Ecto neural progenitor cell (in vitro differentiated cells): ENCODE data around the gene KRT82.

Experiments used
- DNase-seq: peaks from one replicate; pipeline ENCODE4 v3.0.0-alpha.2; 2018; ENCODE audit warnings: low spot score

The KRT82 gene

GRCh38 chr12:52405922-52406385, at the start of gene KRT82:
Gene KRT82, minus strand, starts transcription at chr12:52406335. Its CDS starts 58 bp downstream, at chr12:52406277.
- no peak for DNase-seq

DNA sequence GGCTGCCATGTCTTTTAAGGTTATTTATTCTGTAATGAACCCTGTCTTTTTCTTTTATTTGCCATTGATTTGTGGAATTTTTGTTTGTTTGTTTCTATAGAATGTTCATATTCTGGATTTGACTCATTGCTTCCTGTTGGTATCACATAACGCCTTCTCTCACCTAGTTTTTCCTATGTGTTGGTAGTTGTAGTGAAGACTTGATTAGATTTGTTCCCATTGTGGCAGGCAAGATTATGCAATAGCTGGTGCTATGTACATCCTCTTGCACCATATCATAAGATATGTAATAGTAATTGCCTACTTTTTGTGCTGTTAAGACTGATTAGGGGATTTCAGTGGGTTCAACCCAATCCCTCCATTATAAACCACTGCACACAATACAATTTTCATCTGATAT, 49.7 kb upstream of the KRT82 start:
- DNase-seq, result no peak

DNA sequence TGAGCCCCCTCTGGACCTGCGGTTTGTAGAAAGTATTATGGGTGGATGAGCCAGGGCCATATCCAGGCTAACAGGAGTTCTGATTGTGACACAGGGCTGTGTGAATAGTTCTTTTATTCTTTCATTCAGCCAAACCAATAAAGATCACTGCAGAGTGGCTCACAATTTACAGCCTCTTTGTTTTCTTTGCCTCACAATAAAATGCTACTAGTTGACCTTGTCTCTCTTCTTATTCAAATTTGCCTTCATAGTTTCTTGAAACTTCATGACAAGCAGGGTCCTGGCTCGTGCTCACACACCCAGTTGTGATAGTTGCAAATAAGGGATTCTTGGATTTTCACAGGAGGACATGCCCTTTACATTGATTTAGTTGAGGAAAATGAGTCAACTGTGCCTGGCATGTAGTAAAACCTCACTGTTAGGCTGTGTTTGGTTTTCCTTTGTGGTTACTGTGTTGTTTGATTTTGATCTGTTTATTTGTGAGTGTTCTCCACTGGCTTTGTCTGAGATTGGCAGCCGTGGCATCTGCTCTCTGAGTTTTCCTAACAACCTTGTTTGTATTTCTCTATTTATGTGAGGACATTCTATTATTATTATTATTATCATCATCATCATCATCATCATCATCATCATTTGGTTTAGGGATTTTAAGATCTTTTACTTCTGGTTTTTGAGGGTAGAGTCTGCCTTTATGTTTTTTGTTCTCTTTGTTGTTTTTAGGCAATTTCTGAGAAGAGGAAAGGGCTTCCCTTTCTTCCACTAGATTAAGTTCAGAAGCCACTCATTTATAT, 48.5 kb upstream of the KRT82 start:
- no peak for DNase-seq

GRCh38 chr12:52452101-52452500, 46.0 kb upstream of the KRT82 start, which contains the start of gene KRT6B:
Gene KRT6B, minus strand, starts transcription at chr12:52452146. Its CDS starts 68 bp downstream, at chr12:52452078.
- peak; percentile 19 for DNase-seq

GRCh38 chr12:52448228-52448627, 42.1 kb upstream of the KRT82 start:
- DNase-seq, result no peak

DNA sequence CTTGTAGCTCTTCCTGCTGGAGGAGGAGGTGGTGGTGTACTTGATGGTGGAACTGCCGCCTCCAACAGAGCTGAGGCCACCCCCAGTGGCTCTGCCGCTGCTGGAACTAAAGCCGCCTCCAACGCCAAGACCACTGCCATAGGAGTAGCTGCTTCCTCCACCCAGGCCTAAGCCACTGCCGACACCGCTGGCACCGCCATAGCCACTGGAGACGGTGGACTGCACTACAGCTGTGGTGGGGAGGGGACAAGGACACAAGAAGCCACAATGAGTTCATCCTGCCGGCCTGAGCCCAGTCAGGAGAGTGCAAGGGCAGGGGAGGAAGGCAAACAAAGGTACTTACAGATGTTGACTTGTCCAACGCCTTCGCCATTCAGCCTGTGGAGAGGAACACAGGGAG, 41.1 kb upstream of the KRT82 start:
- DNase-seq, result peak; percentile 28

DNA sequence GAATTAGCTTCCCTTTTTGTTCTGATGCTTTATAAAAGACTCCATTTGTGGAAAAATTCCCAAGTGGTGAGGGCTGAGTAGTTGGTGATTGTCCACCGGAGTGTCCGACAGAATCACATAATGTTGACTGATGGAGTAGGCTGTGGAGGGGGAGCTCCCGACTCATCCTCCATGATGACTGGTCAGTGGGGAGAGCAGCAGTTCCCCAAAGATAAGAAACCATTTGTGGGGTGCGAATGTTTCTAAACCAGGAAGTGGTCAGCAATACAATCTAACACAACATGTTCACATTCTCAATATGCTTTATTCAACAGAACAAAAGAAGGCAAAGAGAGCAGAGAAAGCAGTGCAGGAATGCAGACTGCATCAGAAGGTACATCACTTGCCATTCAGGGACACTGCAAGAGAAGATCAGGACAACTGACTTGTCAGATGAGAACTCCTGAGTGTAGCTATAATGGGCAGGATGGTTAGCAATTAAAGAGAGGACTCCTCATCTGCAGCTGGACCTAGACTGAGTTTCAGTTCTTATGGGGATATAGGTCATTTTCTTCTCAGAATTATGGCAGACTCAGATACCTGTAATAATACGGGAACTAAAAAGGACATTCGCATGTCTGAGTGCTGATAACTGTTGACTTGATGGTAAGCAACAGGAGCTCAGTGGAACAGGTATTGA, 40.4 kb upstream of the KRT82 start:
- no peak for DNase-seq

DNA sequence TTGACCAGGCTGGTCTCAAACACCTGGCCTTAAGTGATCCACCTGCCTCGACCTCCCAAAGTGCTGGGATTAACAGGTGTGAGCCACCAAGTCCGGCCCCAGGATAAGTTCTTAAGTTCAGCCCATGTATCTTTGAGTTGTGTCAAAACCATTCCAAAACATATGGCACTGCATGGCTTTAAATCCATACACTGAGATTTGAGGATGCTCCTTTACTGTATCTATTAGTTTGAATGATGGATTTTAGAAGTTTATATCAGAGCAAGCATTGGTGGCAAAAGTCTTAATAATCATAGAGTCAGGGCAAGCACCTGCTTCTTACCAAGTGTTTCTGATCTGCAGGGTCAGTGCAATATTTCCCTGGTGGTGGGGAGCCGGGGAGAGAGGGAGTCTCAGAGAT, 39.7 kb upstream of the KRT82 start:
- DNase-seq, result no peak

GRCh38 chr12:52444647-52445595, 38.8 kb upstream of the KRT82 start:
- no peak for DNase-seq

DNA sequence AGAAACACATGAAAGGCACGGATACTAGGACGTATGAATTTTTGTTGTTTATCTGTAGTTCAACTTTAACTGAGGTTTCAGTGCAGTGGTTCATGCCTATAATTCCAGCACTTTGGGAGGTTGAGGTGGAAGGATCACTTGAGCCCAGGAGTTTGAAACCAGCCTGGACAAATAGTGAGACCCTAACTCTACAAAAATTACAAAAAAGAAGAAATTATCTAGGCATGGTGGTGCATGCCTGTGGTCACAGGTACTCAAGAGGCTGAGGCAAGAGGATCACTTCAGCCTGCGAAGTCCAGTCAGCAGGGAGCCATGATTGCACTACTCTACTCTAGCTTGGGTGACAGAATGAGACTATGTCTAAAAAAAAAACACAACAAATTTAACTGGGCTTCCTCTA, 37.8 kb upstream of the KRT82 start:
- no peak for DNase-seq

DNA sequence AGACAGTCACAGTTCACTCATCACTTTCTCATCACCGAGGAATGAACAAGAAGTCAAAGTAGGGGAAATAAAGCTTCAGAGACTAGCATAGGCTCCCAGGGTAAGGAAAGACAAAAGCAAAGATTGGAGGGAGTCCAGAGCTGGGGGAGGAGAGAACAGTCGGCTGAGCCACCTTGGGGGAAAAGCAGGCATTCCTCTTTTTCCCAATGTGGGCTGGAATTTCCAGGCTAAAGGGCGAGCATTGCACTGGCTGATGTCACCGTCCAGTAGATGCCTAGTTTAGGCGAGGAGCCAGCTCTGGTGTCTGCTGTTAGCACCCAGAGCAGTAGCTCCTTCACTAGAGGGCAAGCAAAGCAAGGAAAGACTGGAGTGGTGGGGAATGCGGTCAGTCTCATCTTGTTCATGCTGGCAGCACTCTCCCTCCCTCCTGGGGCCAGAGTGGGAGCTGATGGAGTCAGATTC, 36.5 kb upstream of the KRT82 start:
- DNase-seq, result peak; percentile 74

DNA sequence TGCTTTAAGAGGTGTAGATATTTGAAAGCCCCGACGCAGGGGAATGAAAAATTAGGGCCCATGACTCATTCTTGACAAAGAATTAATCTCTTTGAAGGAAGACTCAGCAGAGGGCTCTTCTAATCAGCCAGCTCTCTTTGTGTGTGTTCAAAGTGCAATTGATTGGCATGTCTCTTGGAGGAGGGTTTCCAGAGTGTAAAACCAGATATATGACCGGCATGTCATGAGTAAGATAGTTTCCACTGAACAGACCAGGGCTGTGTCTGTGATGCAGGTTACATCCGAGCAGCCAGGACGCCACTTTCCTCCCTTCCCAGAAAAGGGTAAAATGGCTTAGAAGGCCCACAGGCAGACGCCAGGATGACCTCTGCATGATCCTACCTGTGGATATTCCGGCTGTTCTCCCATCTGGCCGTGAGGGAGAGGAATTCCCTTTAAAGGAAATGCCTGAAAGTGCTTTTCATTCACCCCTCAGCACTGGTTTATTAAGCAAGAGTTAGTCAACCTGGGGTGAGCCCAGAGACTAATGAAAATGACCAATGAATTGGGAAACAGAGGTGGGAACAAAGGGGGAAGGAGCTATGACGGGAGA, 35.3 kb upstream of the KRT82 start:
- no peak for DNase-seq

- no peak for DNase-seq
These were observed 34.7 kb upstream of the KRT82 start for GRCh38 chr12:52440821-52441319.

- DNase-seq, result no peak
These were observed 33.7 kb upstream of the KRT82 start for GRCh38 chr12:52439845-52440244.

DNA sequence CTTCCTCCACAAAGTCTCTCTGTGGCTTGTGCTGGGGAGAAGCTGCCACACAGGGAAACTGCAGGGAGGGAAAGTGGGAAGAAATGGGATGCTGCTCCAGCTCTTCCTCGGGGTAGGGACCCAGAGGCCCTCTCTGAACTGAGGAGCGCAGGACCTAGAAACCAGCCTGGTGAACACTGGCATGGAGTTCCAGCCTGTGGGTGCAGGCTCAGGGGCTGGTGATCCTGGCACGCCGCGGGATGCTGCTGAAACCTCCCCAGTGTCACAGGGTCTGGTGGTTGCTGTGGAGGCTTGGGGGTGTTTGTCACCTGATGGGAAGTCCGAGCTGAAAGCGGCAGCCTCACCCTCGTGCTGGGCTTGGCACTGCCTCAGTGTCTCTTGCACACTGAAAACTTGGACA, 33.3 kb upstream of the KRT82 start:
- DNase-seq, result peak; percentile 41

DNA sequence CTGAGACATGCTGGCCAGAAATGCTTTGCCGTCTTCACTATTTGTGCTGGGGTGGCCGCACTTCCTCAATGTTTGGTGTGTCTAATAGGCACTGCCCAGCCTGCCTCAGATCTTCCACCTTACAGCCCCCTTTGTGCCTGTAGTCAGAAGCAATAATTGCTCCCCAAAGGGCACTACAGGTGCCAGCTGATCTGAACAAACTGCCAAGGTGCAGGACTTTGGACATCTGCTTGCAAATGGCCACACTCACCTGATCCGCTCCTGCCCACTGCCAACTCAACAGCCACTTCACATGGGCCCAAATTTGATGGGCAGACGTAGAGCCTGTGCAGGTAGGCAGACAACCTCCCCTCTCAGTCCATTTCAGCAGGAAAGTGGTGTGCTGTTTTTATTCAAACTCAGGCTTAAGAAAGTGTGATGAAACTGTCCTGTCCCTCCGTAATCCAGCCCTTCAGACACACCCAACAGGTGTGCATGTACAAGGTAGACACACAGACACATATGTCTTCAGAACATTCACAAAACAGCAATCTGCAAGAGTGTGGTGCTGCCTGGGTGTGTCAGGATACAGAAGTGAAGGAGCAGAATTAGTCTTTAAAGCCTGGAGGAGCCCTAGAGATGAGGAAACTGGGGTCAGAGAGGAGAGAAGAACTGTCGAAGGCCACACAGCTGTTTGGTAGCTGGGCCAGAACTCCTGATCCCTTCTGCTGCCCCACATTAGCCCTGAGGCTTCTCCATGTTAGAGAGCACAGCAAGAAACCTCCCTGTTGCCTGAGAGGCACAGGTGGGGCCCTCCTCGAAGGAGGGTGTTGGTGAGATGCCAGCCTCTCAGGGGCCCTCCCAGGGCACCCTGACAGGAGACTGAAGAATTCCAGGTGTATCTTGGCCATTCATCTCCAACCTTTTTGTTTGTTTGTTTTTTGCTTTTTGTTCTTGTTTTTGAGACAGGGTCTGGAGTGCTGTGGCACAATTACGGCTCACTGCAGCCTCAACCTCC, 32.5 kb upstream of the KRT82 start:
- DNase-seq, result peak; percentile 37

DNA sequence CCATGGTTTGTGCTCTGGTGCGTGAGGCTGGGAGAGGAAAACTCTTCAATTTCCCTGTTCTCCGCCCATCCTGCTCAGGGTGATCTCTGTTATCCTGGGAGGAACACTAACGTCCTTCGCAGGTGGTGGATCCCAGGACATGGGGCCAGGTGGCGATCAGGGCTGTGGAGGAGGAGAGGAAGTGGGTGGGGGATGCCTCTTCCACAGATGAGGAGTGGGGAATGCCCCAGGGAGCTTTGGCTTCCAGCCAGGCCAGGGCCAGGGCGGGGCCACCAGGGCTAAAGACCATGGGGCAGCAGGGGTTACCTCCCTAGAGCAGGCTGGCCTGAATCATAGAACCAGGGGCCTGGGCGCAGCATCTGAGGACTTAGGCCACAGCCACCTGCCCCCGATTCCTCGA, 31.4 kb upstream of the KRT82 start:
- peak; percentile 45 for DNase-seq

DNA sequence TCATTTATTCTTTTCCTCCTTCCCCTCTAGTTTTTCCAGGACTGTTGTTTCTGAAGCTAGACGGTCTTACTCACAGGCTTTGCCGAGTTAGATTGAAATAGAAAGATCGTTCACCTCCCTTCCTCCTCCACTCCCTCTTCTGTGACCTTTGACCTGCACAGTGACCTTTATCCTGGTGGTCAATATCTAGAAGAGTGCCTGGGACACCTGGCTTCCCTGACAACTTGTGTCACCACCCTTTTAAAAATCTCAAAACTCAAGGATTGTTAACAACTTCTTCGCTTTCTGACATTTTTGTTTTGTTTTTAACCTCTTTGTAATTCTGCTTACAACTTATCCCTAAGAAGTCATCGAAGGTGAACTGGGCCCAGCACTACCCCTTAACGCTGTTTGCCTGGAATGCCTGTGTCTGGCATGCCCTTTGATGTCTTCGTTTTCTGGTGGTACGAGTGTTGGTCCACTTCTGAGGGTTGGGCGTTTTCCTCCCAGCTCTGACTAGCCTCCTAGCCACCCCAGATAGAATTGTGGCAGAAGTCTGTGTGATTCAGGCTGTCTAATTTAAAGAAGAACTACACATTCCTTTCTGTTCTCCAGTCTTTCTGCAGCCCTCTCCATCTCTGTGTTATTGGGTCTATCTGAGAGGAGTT, 30.8 kb upstream of the KRT82 start:
- DNase-seq, result peak; percentile 47

DNA sequence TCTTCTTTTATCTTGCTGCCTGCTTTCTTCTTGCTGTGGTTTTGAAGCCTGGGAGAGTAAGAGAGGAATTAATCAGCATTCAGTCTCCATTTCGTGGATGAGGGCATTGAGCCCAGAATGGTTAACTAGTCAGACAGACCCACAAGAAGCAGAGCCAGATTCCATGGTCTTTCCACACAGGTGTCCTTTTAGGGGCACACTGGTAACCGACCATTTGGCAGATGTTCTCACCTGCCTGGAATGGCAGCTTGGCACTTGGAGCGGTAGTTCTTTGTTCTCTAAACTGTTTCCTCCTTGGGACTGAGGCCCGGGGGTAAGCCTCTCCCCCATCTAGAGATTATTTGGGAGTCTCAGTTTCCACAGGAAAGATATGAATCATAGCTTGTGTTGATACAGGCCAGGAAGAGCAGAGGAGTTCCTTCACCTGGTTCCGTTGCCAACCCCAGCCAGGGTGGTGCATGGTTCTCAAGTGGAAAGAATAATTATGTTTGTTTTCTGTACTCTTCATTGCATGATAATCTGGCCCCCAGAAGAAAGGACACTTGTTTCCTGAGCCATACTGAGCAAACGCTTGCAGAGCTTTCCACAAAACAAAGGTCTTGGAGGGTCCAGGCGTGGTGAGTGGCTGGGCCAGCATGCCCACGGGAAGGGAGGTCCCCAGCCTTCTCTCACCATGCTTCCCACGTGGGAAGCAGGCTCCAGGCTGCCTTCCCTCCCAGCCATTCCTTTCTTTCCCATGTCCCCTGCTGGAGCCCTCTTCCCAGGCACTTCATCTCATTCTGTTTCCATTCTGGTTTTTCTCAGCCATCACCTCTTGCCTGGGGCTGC, 30.1 kb upstream of the KRT82 start:
- DNase-seq, result peak; percentile 41
